ENCODE measurements around the gene PIAS4. TPM values are rescaled to one million over a fixed set of nuclear protein-coding genes. Genes with fewer than 3 reads are reported as not detected.

PIAS4 gene
- total RNA-seq, 3 donors from 2014 or later = 27.4 to 44.6 (median 29.5) TPM

- Histone ChIP-seq H3K4me1 (ENCODE audit: low read depth) (peaks cover 43% of the 10 kb centered on the region), H3K4me3 (peak overlapping the region; percentile 82), H3K9me3 (no peaks in the 10 kb centered on the region), H3K36me3 (ENCODE audit: low read depth) (no peaks in the 10 kb centered on the region)
- intact Hi-C loops (cut with DNase I, micrococcal nuclease) = no loop called here
- TF ChIP-seq, protein P1, sequence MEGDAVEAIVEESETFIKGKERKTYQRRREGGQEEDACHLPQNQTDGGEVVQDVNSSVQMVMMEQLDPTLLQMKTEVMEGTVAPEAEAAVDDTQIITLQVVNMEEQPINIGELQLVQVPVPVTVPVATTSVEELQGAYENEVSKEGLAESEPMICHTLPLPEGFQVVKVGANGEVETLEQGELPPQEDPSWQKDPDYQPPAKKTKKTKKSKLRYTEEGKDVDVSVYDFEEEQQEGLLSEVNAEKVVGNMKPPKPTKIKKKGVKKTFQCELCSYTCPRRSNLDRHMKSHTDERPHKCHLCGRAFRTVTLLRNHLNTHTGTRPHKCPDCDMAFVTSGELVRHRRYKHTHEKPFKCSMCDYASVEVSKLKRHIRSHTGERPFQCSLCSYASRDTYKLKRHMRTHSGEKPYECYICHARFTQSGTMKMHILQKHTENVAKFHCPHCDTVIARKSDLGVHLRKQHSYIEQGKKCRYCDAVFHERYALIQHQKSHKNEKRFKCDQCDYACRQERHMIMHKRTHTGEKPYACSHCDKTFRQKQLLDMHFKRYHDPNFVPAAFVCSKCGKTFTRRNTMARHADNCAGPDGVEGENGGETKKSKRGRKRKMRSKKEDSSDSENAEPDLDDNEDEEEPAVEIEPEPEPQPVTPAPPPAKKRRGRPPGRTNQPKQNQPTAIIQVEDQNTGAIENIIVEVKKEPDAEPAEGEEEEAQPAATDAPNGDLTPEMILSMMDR (IDR thresholded peaks at IDR 0.05) = no peak
- ATAC-seq (no peak), DNase-seq (no peak)
Observed at GRCh38 chr19:3970313-3970807, 37.2 kb upstream of the PIAS4 start.

DNA sequence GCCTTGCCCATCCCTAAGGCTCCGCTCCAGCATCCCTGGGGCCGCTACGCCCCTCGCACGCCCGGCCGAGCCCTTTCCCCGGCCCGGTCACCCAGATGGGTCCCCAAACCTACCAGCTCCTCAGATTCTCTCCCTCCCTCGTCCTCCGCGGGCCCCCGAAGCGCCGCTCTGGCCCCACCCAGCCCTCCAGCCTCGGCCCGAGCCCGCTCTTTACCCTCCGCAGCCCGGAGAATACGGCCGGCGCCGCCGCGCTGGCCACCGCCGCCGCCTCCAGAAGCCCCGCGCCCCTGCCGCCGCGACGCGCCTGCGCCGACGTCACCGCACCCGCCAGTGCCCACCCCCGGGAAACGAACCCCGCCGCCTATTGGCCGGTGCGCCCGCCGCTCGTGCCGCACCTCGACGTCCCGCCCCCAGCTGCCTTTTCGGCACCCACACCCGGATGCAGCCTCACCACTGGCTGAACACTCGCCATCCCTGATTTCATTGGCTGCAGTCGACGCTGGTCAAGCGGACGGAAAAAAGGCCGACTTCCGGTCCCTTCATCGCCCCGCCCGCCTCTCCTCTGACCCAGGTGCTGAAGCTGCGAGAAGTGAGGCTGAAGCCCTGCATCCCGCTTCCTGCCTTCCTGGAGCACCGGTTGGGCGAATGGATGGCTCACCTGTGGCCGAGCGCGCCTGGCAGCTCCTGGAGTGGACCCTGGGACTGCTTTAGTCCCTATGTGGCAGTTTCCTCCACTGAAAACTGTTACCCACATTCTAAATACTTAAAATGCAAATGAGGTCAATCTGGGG, 36.5 kb upstream of the PIAS4 start, which contains the start of gene DAPK3:
Gene DAPK3, minus strand, starts transcription at position 292 of the 791 bp plus-strand sequence. CDS start 1,364 bp downstream, outside the sequence.
- Histone ChIP-seq H3K9me3 (no peaks in the 10 kb centered on the region), H3K36me3 (ENCODE audit: low read depth) (no peaks in the 10 kb centered on the region), H3K4me1 (ENCODE audit: low read depth) (peaks cover 39% of the 10 kb centered on the region), H3K4me3 (peak within 1 kb of the TSS; percentile 82)
- peak; percentile 90 for ATAC-seq
- TF ChIP-seq, protein P1 (IDR thresholded peaks at IDR 0.05) = no peak
- peak; percentile 97 to 99 (median 98) for DNase-seq
- intact Hi-C loops (cut with DNase I, micrococcal nuclease) = no loop called here

DNA sequence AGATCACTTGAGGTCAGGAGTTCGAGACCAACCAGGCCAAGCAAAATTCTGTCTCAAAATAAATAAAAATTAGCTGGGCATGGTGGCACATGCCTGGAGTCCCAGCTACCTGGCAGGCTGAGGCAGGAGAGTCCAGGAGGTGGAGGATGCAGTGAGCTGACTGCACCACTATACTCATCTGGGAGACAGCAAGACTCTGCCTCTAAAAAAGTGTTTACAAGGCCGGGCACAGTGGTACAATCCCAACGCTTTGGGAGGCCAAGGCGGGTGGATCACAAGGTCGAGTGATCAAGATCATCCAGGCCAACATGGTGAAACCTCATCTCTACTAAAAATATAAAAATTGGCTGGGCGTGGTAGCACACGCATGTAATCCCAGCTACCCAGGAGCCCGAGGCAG, 32.4 kb upstream of the PIAS4 start:
- Histone ChIP-seq H3K4me3 (no peak overlapping the region), H3K36me3 (ENCODE audit: low read depth) (peaks cover 26% of the 10 kb centered on the region), H3K9me3 (no peaks in the 10 kb centered on the region), H3K4me1 (ENCODE audit: low read depth) (peaks cover 6% of the 10 kb centered on the region)
- TF ChIP-seq, protein P1 (IDR thresholded peaks at IDR 0.05) = no peak
- intact Hi-C loops (cut with DNase I, micrococcal nuclease) = no loop called here
- ATAC-seq = no peak
- no peak for DNase-seq

DNA sequence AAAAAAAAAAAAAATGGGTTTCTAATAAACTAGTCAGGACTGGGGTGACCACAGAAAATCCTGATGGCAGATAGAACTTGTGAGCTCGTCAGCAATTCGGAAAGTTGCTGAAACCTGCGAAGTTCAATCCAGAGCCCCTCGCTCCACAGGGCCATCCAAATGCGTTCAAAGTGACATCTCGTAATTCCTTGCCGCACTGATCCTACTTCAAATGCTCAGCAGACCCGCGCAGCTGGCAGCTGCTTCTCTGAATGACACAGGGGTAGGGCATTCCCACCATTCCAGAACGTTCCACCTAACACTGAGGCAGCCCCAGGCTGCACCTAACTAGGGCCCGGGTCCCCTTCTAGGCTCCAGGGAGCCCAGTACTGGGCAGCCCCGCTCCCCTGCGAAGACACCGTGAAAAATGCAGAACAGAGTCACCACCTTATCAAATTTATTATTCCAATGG, 31.9 kb upstream of the PIAS4 start:
- Histone ChIP-seq H3K9me3 (no peaks in the 10 kb centered on the region), H3K36me3 (ENCODE audit: low read depth) (peaks cover 32% of the 10 kb centered on the region), H3K4me3 (no peak overlapping the region), H3K4me1 (ENCODE audit: low read depth) (peaks cover 5% of the 10 kb centered on the region)
- DNase-seq (no peak), ATAC-seq (no peak)
- TF ChIP-seq, protein P1 (IDR thresholded peaks at IDR 0.05) = no peak
- intact Hi-C loops (cut with DNase I, micrococcal nuclease) = no loop called here

DNA sequence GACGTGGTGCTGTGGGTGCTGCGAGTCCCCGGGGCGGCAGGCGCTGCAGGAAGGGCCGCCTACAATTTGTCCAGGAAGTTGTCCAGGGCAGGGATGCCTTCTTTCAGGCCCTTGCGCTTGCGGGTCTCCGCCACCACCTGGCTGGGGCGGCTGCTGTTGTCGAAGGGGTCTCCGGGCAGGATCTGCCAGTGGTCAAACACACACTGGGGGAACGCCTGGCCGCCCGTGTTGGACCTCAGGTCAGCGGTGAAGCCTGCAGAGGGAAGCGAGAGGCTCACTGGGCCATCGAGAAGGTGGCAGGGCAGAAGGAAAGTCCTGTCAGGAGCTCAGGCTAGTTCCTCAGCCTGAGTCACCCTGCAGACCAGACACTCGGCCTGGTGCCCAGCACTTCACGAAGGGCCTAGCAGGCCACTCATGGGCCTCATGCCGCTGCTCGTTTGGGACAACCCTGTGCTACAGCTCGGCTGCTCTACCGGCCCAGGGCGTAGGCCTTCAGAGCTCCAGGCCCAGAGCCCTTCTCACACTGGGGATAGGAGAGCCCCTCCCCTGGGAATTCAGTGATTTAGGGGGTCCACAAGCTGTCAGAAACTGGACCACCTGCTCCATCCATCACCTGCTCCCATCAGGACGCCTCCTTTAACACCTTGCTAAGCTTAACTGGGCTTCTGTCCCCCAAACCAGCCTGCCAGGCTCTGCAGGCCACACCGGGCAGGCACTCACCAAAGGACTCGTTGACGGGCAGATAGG, 30.9 kb upstream of the PIAS4 start:
- H3K36me3 ChIP-seq (ENCODE audit: low read depth) = peaks cover 42% of the 10 kb centered on the region
- TF ChIP-seq, protein P1 (IDR thresholded peaks at IDR 0.05) = no peak
- no peaks in the 10 kb centered on the region for H3K4me1 ChIP-seq (ENCODE audit: low read depth)
- intact Hi-C loops (cut with DNase I, micrococcal nuclease) = no loop called here
- DNase-seq = no peak
- no peaks in the 10 kb centered on the region for H3K9me3 ChIP-seq
- no peak overlapping the region for H3K4me3 ChIP-seq
- ATAC-seq = peak; percentile 26

All from mucosa of descending colon (tissue), 3 donors.